GM18870 (cell line): ENCODE results near the gene GRK3.

Source experiments
- ATAC-seq: cut with Tn5 transposase; IDR thresholded peaks from one replicate; pipeline ENCODE4 v1.9.1; 2021; ENCODE audit warnings: moderate library complexity; ENCODE audit not compliant: unreplicated experiment

The GRK3 gene

DNA sequence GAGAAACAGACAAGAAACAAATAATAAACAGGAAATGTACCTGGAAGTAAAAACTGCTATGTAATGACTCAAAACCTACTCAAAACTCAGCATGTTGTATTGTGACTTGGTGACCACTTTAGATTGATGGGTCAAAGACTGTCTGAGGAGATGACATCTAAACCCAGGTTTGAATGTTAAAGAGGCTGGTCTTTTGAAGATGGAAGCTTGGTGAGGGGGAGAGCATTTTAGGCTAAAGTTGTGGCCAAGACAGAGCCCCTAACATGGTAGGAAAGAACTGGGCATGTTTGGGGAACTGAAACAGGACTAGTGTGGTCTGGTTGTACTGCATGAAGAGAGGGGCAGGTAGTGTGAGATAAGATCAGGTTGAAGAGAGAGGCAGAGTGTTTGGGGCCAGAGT is 92.2 kb downstream of the GRK3 start:
- peak; percentile 80 for ATAC-seq

DNA sequence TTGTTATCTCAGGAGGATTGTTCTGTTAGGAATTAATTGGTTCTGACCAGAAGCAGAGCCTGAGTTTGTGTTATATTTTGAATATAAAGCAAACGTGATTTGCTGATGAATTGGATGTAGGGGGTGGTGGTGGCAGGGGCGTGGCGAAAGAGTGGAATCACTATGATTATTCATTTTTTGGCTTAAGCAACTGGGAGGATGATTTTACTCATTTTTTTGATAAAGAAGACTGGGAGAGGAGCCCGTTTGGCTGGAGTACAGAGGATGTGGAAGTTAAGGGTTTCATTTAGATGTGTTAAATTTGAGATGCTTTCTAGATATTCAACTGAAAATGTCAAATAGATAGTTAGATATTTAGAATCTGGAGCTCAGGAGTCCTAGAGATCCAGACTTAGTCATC is 94.2 kb downstream of the GRK3 start:
- no peak for ATAC-seq

DNA sequence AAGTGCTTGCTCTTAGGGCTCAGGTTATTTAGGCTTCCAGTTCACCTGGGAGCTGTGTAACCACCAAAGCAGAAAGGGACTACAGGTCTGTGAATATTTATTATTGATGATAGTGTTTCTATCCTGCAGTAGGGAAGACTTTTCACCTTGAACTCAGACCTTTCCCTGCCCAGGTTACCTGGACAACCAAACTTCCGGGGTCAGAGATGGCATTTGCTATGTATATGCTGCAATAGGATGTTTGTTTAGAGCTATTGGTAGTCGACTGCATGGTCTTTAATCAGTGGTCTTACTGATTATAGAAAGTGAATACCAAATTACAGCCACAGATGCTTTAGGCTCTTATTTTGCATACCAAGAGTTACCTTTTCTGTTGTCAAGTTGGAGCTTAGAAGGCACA is 94.9 kb downstream of the GRK3 start:
- no peak for ATAC-seq

DNA sequence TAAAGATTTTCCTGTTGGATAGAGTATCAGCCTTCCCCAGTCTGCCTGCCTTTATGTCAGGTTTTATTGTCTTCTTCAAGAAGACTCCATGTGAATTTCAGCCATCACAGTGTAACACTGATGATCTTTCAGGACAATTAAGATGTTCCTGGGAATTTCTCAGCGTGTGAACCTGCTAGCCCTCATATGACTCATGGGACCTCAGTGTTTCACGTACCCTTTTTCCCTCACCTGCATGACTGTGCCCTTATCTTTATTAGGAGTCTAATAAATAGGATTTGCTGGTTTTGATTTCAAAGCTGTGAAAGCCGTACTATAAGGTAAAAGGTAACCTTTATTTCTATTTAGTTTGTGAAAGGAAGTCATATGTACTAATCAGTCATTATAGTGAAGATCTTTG is 95.9 kb downstream of the GRK3 start:
- no peak for ATAC-seq

DNA sequence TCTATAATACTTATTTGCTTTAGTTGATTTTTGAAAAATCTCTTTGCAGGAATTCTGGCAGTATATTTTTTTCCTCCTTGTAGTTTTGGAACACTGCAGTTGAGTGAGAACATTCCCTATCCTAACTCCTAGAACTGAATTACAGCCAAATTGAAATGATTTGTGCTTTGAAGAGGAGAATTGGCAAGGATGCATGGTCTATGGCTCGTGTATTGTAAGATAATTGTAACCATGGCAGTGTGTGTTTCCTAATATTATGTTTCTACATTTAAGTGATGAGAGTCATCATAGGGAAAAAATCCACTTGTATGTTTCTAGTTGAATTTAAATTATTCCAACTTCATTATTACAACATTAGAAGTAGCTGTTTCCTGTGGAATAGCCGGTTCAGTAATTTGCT is 96.6 kb downstream of the GRK3 start:
- no peak for ATAC-seq

DNA sequence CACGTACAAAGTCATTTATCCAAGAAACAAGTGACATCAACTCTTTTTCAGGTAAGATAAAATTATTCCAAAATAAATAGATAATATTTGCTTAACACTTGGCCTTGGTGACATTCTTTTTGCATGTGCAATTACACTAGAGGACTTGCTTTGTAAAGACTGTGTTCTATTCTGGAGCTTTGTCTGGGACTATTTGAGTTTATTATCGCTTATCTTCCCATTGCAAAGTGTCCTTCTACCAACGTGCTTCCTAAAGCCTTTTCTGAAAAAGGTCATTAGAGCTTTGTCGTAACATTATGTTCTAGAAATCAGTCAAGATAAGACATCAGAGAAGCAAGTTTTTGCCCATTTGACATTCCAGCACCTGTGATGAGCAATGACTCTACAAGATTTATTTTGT is 99.2 kb downstream of the GRK3 start:
- no peak for ATAC-seq

DNA sequence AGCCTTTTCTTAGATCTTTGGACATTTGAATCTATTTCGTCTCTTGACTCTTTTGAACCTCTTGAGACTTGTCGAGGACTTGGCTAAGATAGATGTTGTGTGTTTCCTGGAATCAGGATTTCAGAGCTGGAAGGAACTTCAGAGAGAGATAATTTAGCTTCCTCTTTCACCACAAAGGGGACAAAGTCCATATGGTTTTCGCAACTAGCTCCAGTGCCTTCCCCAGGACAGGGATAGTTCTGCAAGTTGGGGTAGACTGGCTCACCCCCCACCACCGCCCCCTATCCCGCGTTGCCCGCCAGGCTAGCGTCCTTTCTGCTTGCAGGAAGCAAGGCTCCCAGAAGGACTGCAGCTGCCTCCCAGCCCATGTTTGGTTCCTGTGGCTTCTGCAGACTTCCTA is 101.8 kb downstream of the GRK3 start:
- ATAC-seq = no peak

DNA sequence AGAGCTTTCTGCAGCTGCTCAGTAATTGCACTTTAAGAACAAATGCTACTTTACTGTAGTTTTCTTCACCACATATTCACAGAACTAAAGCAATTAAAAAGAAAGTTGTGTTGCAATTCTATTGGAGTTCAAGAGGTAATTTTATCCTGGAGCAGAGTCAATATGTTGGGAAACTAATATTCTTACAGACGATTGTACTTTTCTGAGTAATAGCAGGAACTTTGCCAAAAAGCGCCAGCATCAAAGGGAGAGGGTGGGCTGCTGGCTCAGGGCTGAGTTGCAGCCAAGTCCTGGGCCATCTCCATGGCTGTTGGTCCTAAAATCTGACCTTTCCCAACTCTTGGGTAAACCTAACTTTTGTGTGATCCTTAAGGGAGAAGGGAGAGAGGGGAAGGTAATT is 104.0 kb downstream of the GRK3 start:
- no peak for ATAC-seq

DNA sequence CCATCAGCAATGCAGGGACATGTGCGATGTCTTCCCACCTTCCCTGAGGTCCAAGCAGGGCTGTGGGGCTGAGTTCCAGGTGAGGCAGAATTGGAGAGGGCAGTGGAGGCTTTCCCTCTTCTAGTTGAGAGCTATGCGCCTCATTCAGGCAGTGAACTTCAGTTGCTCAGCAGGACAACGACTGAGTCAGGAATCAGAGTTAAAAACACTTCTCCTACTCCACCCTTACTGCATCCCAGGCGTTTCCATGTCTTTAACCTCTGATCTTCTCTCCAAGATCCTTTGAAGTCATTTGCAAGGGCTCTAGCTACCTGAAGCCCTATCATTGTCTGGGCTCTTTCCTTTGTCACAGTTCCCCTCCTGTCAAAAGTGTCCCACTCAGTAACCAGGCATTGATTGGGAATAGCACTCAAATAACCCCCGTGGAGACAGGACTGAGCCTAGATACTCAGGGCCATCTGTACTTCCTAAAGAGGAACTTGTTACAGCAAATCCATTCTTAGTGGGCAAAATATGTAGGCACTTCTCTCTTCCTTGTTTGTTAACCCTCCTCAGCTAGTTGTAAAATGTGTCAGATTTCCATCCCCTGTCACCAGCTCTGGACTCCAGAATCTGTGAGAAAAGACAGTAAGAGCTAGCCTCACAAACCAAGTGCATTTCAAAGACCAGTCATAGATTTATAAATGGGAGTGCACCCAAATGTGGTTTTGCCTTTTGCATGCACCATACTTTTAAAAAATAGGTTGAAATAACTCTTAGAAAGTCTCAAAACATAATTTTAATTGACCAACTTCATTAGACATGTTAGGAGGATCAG is 105.0 kb downstream of the GRK3 start:
- ATAC-seq = no peak

DNA sequence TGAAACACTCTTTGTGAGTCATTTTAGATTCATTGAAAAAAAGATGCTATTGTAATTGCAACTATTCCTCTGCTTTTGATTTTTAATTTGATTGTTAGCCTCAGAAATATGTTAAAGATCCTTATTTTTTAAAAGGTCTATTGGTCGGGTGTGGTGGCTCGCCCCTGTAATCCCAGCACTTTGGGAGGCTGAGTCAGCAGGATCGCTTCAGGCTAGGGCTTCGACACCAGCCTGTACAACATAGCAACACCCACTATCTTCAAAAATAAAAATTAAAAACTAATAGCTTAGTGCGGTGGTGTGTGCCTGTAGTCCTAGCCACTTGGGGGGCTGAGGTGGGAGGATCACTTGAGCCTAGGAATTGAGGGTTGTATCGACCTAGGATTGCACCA is 105.6 kb downstream of the GRK3 start:
- ATAC-seq = no peak

DNA sequence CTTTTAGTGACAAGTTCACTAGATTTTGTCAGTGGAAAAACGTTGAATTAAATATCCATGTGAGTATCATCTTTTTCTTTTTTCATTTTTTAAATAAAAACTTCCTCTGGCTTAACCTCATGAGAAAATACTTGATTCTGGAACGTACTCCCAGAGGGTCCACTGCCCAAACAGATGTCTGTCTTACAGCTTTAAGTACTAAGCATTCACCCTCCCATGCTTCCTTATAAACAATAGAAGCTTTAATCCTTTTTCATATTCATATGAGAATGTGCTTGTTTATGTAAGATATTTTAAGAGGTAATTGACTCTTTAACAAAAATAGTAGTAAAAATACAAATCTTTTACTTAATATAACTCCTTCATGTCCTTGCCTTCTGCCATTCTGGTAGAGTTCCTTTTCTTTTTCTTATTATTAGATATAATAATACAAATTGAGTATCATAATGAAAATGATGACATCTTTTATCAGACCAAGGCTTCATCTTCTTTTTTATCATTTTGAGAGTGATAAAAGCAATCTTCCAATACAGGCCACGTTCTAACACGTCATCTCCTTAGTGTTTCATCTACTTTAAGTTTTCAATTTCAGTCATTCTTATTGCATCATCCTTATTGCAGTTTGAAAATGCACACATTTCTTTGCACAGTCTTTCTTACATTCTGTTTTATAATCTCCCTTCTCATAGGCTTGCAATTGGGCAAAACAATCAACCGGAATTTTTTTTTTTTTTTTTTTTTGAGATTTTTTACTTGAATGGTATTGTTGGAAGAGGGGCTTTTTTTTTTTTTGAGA is 108.0 kb downstream of the GRK3 start:
- no peak for ATAC-seq

DNA sequence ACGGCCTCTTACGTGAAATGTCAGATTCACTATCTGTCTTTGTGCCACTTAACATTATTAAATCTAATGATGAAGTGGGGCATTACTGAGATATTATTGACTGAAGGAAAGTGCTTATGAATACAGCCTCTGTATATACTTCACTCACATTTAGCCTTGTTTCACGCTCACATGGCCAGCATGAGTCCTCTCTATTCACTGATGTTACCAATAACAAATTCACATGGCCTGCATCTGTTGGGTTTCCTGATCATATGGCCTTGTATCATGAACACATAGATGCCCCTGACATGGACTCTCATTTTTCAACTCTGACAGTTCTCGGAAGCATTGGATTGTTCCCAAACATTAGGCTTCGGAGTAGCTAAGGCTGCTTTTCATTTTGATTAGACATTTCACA is 109.2 kb downstream of the GRK3 start:
- ATAC-seq = no peak

DNA sequence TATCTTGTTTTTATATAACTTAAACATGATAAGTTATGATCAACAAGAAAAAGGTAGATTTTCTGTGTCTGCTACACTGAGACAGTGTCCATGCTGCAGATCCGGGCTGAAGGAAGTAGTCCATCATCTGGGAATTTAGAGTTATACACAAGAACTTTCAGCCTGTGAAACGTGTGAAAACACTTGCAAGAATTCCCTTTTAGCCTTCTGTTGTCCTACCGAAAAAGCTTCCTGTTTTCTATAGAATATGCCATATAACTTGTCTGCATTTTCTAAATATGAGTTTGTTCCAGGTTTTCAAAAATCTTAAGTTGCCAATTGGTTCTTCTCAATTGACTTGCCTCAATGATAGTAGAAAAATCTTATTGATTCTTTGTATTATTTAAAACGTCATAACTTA is 113.2 kb downstream of the GRK3 start:
- no peak for ATAC-seq

DNA sequence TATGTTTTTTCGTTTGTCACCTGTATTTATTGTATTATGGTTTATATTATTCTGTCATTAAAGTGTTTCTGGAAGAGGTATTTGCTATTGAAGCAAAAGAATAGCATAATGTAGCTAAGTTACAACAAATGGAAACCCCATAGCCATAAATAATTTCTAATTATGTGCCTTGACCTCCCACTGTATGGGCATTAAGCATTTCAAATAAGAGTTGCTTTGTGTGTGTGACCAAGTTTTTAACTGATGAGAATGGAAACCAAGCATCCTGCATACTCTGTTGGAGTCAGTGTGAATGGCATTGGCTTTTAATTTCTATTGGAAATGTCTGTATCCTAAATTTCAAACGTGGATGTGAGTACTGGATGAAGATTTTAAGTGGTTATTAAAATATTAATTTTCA is 115.6 kb downstream of the GRK3 start:
- ATAC-seq = no peak

DNA sequence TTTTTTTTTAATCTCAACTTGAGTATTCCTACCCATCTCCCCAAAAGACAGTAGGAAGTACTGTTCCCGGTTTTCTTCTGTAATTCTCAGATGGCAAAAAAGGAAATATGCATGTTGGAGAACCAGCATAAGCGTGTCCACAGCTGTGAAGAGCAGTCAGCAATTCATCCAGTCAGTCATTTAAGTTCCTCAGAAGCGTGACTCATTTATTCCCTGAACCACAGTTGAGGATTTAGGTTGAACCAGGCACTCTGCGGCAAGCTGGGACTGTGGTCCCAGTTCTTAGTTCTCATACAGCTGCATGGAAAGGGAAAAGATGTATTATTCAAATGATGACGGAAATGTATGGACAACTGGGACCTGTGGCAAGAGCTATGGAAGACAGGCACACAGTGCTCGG is 116.5 kb downstream of the GRK3 start:
- ATAC-seq = no peak

DNA sequence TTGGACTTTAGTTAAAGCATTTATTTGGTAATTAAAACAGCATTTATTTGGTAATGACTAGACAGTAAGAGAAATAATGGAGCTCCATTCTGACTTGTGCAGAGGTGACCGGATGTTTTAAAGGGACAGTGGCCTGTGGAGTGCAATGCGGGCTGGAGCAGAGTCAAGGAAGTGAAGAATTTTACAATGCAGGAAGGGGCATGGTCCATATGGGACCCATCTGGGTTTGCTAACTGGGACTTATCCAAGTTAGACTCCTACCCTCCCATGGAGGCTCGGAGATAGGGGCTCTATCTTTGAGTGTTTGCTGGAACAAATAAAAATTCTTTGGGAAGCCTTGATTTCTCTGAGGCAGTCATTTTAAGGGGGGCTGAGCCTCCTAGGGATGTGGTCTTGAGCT is 117.6 kb downstream of the GRK3 start:
- no peak for ATAC-seq

DNA sequence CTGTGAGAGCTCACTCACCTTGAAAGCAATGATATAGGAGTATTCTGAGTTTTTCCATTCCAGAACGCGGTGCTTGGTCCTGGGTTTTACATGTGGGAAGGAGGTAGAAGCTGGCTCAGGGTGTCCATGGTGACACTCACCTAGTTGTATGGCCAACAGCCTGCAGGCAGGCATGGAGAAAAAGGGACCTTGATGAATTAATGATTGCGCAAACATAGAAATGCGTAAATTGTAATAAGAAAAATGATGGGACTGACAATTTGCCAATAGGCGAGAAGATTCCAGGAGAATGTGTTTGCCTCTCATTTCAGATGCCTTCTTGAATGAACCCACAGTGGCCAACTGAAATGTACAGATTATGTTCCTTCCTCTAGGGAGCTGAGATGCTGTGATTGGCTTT is 124.2 kb downstream of the GRK3 start:
- no peak for ATAC-seq

DNA sequence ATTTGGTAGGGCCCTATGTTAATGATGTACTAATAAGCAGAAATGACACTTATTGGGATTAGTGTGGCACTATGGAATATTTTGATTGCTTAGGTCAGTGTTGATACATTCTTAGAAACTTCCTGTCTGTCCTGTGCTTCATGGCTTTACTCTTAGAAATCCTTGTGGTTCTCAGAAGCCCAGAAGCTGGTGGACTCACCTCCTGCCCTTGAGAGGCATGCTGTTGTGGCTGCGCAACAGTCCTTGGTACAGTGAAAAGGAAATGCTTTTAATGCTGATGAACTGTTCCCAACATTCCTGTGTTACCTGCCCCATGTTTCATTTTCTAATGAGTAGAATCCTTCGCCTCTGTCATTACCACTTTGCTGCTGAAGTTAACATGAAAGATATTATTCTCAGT is 125.2 kb downstream of the GRK3 start:
- ATAC-seq = no peak

DNA sequence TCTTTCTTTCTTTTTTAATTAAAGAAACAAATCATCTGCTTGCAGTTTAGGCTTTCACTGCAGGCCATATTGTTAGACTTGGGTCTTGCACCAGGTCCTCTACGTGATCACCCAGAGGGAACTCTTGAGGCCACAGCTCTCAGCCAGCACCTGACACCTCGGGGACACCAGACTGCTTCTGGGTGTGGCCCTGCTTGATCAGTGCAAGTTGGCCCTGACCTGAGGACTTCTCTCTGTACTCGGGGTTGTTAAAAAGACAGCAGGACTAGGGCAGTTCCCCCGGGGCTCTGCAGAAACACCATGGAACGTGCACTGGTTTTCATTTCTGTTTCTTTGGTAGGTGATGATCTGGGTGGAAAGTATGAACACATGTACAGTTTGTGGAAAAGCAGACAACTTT is 126.3 kb downstream of the GRK3 start:
- ATAC-seq = no peak

DNA sequence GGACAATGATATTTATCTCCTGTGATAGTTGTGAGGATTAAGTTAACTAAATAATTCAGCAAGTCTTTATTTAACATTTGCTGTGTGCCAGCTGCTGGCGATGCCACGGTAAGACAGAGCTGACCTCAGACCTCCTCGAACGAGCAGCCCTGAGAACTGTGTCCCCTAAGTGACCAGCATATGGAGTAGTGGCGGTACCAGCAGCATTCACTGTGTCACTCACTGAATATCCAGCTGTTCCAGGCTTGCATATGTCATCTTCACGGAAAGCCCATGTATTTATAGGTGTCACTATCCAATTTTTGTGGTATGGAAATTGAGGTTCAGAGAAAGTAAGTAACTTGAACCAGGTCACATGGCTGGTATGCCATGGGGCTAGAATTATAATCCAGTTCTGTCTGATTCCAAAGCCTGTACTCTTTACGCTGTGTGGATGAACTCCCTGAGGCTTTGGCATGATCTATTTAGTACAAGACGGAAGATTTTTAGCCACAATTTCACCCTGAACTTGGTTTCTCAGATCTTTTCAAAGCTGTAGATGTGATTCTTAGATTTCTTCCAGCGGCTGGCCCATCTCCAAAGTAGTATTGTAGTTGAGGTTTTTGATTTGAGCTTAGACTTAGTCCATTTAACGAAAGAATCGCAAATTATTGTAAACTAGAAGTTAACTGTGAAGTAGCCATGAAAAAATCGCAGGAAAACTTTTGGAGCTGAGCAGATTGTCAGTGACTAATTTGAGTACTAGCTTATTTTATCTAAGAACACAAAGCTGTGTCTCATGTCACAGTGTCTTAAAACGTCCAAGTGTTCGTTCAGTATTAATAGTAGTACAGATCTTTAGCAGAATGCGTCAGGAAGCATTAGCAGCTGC is 128.2 kb downstream of the GRK3 start:
- no peak for ATAC-seq

DNA sequence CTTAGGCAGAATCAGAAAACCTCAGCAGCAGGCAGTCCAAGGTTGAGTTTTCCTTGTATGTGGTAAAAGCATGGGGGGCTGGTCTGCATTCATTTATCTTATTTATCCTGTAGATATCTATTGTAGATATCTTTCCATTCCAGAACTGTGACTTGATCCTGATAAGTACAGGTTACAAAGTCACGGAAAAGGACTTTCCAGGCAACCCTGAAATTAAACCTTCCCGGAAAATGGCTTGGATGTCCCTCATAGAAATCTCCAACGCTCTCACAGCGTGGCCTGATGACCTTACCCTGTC is 128.7 kb downstream of the GRK3 start:
- ATAC-seq = no peak
